Smooth muscle cell (in vitro differentiated cells): ENCODE results near the gene SOBP. TPM values are rescaled to one million over a fixed set of nuclear protein-coding genes. Genes with fewer than 3 reads are reported as not detected.
A peak's percentile ranks its signal among the peaks of the same experiment; 100 is the strongest.

Experiments
- DNase-seq: peaks from one replicate; lab custom pipeline; 2025; ENCODE audit not compliant: unreplicated experiment; lab: John Stamatoyannopoulos, UW
- H2AFZ ChIP-seq: fragments of 200-600 bp; sonication (generic); 2 replicates; pipeline ENCODE4 v1.6.0; 2016; ENCODE audit warnings: antibody characterized with exemption, low read depth, mild to moderate bottlenecking
- H3F3A ChIP-seq: fragments of 200-600 bp; sonication (generic); 2 replicates; pipeline ENCODE4 v1.6.0; 2017; ENCODE audit warnings: antibody characterized with exemption, low read depth
- H3K27ac ChIP-seq: fragments of 200-600 bp; sonication (generic); 2 replicates; pipeline ENCODE4 v1.5.1; 2016; ENCODE audit warnings: low read depth, mild to moderate bottlenecking
- H3K27me3 ChIP-seq: fragments of 200-600 bp; sonication (generic); 2 replicates; pipeline ENCODE4 v1.6.1; 2016; ENCODE audit warnings: low read depth, mild to moderate bottlenecking
- H3K36me3 ChIP-seq: fragments of 200-600 bp; sonication (generic); 2 replicates; pipeline ENCODE4 v1.5.1; 2016; ENCODE audit warnings: low read depth
- H3K4me1 ChIP-seq: fragments of 200-600 bp; sonication (generic); 2 replicates; pipeline ENCODE4 v1.5.1; 2016; ENCODE audit warnings: low read depth
- H3K4me2 ChIP-seq: fragments of 200-600 bp; sonication (generic); 2 replicates; pipeline ENCODE4 v1.6.0; 2016; ENCODE audit warnings: mild to moderate bottlenecking
- H3K4me3 ChIP-seq: fragments of 200-600 bp; sonication (generic); 2 replicates; pipeline ENCODE4 v1.5.1; 2016; ENCODE audit warnings: mild to moderate bottlenecking
- H3K79me2 ChIP-seq: fragments of 200-600 bp; sonication (generic); 2 replicates; pipeline ENCODE4 v1.6.0; 2016; ENCODE audit warnings: low read depth, mild to moderate bottlenecking
- H3K9ac ChIP-seq: fragments of 200-600 bp; sonication (generic); 2 replicates; pipeline ENCODE4 v1.6.0; 2016; ENCODE audit warnings: low read depth
- H3K9me3 ChIP-seq: fragments of 200-600 bp; sonication (generic); replicated peaks from 2 replicates; pipeline ENCODE4 v1.5.1; 2016; ENCODE audit warnings: low read depth
- H4K20me1 ChIP-seq: fragments of 200-600 bp; sonication (generic); 2 replicates; pipeline ENCODE4 v1.6.0; 2016; ENCODE audit warnings: low read depth
- WGBS: methylation state at CpG from one replicate; pipeline ENCODE4 v1.1.7; 2016; ENCODE audit warnings: low lambda C conversion rate; 5-methylcytosine and 5-hydroxymethylcytosine counted together
- polyA plus RNA-seq: library from polyadenylated mRNA; unstranded; fragments of >200 nt; fragmentation: Nextera tagmentation; extraction: Ambion mirVana; gene quantifications from 2 replicates; pipeline ENCODE4 v1.2.1, GENCODE V29; 2016
- total RNA-seq: library from RNA; depleted of rRNA; stranded (reverse); fragments of >200 nt; gene quantifications from 2 replicates; pipeline ENCODE4 v1.2.3, GENCODE V29; 2014
- TF ChIP-seq, protein P1 (sequence below): fragments of 200-600 bp; sonication (generic); IDR thresholded peaks from 2 replicates; pipeline ENCODE4 v1.5.1; 2017; ENCODE audit warnings: borderline replicate concordance, mild to moderate bottlenecking, antibody characterized with exemption; ENCODE audit not compliant: insufficient read depth, poor library complexity, severe bottlenecking

The SOBP gene
- total and polyA plus RNA-seq, 2 experiments from 2014 or later: 0.67 to 4.0 TPM

DNA sequence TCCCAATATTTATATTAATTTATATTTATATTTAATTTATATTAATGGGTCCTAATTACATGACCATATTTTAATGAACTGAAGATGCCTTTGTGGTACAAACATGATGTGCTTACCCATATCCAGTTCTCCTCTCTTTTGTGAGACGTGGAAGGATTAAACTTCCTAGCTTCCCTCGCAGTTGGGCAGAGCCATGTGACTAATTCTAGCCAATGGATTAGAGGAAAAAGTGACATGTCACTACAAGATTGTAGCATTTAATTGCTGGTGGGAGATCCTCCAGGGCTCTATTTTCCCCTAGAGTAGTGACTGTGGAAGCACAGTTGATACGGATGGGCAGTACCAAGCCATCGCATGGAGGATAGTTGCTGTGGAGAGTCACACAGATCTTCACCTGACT, 4.8 kb upstream of the SOBP start:
- WGBS: 79% methylated on average over 4 of the region's 4 CpGs

DNA sequence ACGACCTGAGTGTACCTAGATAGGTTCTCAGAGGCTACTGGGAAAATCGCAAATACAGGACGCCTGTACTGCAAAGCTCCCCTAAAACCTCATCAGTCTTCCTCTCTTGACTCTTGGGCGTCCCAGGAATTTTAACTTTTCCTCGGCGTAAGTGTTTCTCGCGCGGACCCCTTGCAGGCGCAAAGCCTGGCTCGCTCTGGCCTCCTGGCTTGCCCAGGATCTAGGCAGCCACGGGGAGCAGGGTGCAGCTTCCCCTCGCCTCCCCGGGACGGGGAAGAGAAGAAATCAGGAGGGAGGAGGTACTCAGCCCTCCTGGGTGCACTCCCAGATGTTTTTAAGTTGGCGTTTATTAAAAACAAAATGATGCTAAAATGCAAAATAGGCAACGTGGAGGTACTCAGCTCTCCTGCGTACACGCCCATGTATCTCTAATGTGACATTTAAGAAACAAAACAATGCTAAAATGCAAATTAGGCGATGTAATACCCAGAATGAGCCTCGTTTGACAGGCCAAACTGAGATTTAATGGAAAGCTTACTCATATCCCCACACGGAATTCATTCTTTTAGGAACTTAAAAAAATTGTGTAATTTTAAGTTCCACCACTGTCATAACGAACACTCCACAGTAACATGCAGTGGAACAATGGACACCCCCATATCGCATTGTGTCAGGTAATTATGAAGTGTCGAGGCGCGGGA, 1.6 kb upstream of the SOBP start:
- Histone ChIP-seq H3K27me3 (peaks cover 46% of the 10 kb centered on the region), H3F3A (no peaks in the 10 kb centered on the region), H3K9ac (no peak overlapping the region), H3K36me3 (no peaks in the 10 kb centered on the region), H3K4me2 (peak overlapping the region; percentile 96), H3K4me3 (peak overlapping the region; percentile 86), H2AFZ (peak overlapping the region; percentile 88), H3K9me3 (no peaks in the 10 kb centered on the region), H3K4me1 (peaks cover 14% of the 10 kb centered on the region), H4K20me1 (no peaks in the 10 kb centered on the region), H3K79me2 (no peaks in the 10 kb centered on the region), H3K27ac (no peak overlapping the region)
- TF ChIP-seq, protein P1, sequence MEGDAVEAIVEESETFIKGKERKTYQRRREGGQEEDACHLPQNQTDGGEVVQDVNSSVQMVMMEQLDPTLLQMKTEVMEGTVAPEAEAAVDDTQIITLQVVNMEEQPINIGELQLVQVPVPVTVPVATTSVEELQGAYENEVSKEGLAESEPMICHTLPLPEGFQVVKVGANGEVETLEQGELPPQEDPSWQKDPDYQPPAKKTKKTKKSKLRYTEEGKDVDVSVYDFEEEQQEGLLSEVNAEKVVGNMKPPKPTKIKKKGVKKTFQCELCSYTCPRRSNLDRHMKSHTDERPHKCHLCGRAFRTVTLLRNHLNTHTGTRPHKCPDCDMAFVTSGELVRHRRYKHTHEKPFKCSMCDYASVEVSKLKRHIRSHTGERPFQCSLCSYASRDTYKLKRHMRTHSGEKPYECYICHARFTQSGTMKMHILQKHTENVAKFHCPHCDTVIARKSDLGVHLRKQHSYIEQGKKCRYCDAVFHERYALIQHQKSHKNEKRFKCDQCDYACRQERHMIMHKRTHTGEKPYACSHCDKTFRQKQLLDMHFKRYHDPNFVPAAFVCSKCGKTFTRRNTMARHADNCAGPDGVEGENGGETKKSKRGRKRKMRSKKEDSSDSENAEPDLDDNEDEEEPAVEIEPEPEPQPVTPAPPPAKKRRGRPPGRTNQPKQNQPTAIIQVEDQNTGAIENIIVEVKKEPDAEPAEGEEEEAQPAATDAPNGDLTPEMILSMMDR: no peak
- 2% methylated on average over 27 of the region's 27 CpGs for WGBS
- no peak for DNase-seq

More for the DNA sequence above, 4.8 kb upstream of the SOBP start:
- no peaks in the 10 kb centered on the region for H3K9me3 ChIP-seq
- no peaks in the 10 kb centered on the region for H3F3A ChIP-seq
- TF ChIP-seq, protein P1: no peak
- H3K4me2 ChIP-seq: no peak overlapping the region
- no peak overlapping the region for H3K4me3 ChIP-seq
- H3K79me2 ChIP-seq: no peaks in the 10 kb centered on the region
- peaks cover 4% of the 10 kb centered on the region for H3K4me1 ChIP-seq
- H4K20me1 ChIP-seq: no peaks in the 10 kb centered on the region
- no peak overlapping the region for H3K9ac ChIP-seq
- H3K27ac ChIP-seq: no peak overlapping the region
- peaks cover 56% of the 10 kb centered on the region for H3K27me3 ChIP-seq
- no peak overlapping the region for H2AFZ ChIP-seq
- no peaks in the 10 kb centered on the region for H3K36me3 ChIP-seq
- DNase-seq: no peak

DNA sequence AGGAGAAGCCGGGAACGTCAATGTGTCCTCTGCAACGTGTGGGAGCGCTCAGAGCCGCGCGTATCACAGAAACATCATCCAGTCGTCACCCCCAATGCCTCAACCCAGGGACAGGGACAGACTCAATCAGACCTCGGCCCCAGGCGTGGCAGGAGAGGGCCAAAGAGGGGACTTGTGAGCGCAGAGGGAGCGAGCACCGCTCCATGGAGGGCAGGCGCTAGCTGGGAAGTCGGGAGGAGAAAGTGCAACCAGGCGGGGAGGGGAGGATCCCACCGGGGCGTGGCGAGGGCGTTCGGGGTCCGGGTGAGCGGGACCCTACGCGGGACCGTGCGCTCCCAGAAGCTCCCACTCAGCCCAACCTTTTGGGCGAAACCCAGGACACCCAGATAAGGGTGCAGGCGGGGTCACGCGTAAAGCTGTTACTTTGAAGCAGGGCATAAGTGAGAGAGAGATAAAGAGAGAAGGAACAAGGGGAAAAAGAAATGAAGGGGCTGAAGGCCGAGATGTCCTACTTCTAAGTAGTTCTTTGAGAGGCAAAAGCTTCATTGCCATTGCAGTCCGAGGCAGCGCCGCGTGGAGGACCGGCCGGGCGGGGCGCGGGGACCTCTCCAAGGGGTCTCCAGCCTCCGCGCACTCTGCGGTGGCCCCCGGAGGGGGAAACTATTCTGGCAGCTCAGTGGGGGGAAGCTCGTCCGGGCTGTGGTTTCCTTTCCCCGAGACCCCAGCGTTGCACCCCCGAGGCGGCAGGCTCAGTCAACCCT, 862 bp upstream of the SOBP start:
- peak overlapping the region; percentile 86 for H3K4me3 ChIP-seq

More for the DNA sequence above, 862 bp upstream of the SOBP start:
- DNase-seq: no peak
- no peaks in the 10 kb centered on the region for H3F3A ChIP-seq
- H3K9me3 ChIP-seq: no peaks in the 10 kb centered on the region
- H3K9ac ChIP-seq: no peak overlapping the region
- no peaks in the 10 kb centered on the region for H3K36me3 ChIP-seq
- H3K4me1 ChIP-seq: peaks cover 19% of the 10 kb centered on the region
- no peak overlapping the region for H3K27ac ChIP-seq
- H3K27me3 ChIP-seq: peaks cover 44% of the 10 kb centered on the region
- no peaks in the 10 kb centered on the region for H3K79me2 ChIP-seq
- peak overlapping the region; percentile 96 for H3K4me2 ChIP-seq
- TF ChIP-seq, protein P1: no peak
- no peaks in the 10 kb centered on the region for H4K20me1 ChIP-seq
- 2% methylated on average over 44 of the region's 51 CpGs for WGBS
- H2AFZ ChIP-seq: peak overlapping the region; percentile 88
